Activated CD8-positive, alpha-beta T cell treated with anti-CD3 and anti-CD28 coated beads for 36 hours (primary cell): ENCODE results near the gene CACNA1S. TPM values are rescaled to one million over a fixed set of nuclear protein-coding genes. Genes with fewer than 3 reads are reported as not detected.

Experiments
- ATAC-seq: fragments of 200-7000 bp; cut with Tn5 transposase; one replicate; pipeline ENCODE4 v1.10.0; 2021; ENCODE audit warnings: mild to moderate bottlenecking, moderate library complexity
- CTCF ChIA-PET: fragments of 350-600 bp; sonication (Branson Sonifier 250); formaldehyde crosslinking; loops from one replicate; lab custom pipeline; 2021; ENCODE audit warnings: antibody characterized with exemption; lab: Charles Lee
- POLR2A ChIA-PET: fragments of 350-600 bp; sonication (Branson Sonifier 250); formaldehyde crosslinking; loops from one replicate; lab custom pipeline; 2021; ENCODE audit warnings: antibody characterized with exemption; lab: Charles Lee
- DNase-seq: peaks from one replicate; pipeline ENCODE4 v3.0.0-alpha.2; 2020
- H3K27ac Mint-ChIP-seq: one replicate; pipeline ENCODE4 v1.8.0; 2021; ENCODE audit warnings: mild to moderate bottlenecking, mixed read lengths
- H3K27me3 Mint-ChIP-seq: one replicate; pipeline ENCODE4 v1.8.0; 2021; ENCODE audit warnings: mixed read lengths
- H3K36me3 Mint-ChIP-seq: one replicate; pipeline ENCODE4 v1.8.0; 2021; ENCODE audit warnings: low read depth, mixed read lengths
- H3K4me1 Mint-ChIP-seq: one replicate; pipeline ENCODE4 v1.8.0; 2021; ENCODE audit warnings: low read depth, mixed read lengths
- H3K4me3 Mint-ChIP-seq: one replicate; pipeline ENCODE4 v1.8.0; 2021; ENCODE audit warnings: mild to moderate bottlenecking, moderate library complexity, mixed read lengths
- H3K9me3 Mint-ChIP-seq: one replicate; pipeline ENCODE4 v1.8.0; 2021; ENCODE audit warnings: mixed read lengths
- intact Hi-C: fragments of 100-400 bp; cut with micrococcal nuclease; formaldehyde crosslinking; loops from one replicate; pipeline ENCODE4 v1.10.0; 2022
- total RNA-seq, 2 experiments: library from RNA; stranded (reverse); gene quantifications; one replicate each; pipeline ENCODE4 v1.2.3, GENCODE V29; 2021
- TF ChIP-seq, protein P1 (sequence below): fragments of 200-600 bp; IDR thresholded peaks from one replicate; pipeline ENCODE4 v1.8.0; 2022; ENCODE audit warnings: antibody characterized with exemption, mild to moderate bottlenecking

CACNA1S gene
- total RNA-seq, 2 experiments from 2014 or later = not detected

DNA sequence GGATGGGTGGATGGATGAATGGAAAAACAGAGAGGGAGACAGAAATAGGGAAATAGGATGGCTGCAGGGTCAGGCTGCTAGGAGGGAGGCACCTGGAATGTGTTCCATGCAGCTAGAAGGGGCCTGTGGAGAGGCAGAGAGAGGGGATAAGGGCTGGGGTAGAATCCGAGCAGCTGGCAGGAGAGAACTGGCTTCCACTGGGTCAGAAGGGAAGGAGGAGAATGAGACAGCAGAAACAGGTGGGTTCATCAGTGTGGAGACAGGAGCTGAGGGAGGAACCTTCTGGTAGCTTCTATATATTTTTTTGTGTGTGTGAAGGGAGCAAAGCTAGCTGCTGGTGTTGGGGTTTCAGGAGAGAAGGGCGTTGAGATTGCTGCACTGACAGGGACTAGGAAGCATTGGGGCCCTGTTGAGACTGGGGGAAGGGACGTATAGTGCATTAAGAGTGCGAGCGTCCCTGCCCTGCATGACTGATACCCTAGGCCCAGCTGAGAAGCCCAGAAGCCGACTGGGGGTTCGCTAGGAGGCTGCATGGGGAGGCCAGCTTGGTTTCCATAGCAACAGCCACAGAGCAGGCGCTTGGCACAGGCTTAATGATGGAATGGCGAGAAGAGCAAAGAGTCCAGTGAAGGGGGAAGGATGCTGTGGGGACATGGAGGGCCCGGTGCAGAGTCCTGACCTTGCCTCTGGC is 73.9 kb downstream of the CACNA1S start:
- peaks cover 2% of the 10 kb centered on the region for H3K4me1 Mint-ChIP-seq
- H3K27me3 Mint-ChIP-seq = no peaks in the 10 kb centered on the region
- no peak for DNase-seq
- no peak overlapping the region for H3K4me3 Mint-ChIP-seq
- H3K27ac Mint-ChIP-seq = no peak overlapping the region
- TF ChIP-seq, protein P1, sequence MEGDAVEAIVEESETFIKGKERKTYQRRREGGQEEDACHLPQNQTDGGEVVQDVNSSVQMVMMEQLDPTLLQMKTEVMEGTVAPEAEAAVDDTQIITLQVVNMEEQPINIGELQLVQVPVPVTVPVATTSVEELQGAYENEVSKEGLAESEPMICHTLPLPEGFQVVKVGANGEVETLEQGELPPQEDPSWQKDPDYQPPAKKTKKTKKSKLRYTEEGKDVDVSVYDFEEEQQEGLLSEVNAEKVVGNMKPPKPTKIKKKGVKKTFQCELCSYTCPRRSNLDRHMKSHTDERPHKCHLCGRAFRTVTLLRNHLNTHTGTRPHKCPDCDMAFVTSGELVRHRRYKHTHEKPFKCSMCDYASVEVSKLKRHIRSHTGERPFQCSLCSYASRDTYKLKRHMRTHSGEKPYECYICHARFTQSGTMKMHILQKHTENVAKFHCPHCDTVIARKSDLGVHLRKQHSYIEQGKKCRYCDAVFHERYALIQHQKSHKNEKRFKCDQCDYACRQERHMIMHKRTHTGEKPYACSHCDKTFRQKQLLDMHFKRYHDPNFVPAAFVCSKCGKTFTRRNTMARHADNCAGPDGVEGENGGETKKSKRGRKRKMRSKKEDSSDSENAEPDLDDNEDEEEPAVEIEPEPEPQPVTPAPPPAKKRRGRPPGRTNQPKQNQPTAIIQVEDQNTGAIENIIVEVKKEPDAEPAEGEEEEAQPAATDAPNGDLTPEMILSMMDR = no peak
- ChIA-PET POLR2A (interaction anchor here (0.6 to 1.0 kb wide), 2 partner anchors 60 to 121 kb away, joined by 3 to 4 read pairs; no protein-coding TSS in a partner anchor), CTCF (interaction anchor here (1.2 to 18.3 kb wide), 5 partner anchors 12 to 76 kb away, joined by 3 to 363 read pairs (median 5); no protein-coding TSS in a partner anchor)
- intact Hi-C loops = no loop called here
- ATAC-seq = no peak
- no peaks in the 10 kb centered on the region for H3K36me3 Mint-ChIP-seq
- no peaks in the 10 kb centered on the region for H3K9me3 Mint-ChIP-seq

DNA sequence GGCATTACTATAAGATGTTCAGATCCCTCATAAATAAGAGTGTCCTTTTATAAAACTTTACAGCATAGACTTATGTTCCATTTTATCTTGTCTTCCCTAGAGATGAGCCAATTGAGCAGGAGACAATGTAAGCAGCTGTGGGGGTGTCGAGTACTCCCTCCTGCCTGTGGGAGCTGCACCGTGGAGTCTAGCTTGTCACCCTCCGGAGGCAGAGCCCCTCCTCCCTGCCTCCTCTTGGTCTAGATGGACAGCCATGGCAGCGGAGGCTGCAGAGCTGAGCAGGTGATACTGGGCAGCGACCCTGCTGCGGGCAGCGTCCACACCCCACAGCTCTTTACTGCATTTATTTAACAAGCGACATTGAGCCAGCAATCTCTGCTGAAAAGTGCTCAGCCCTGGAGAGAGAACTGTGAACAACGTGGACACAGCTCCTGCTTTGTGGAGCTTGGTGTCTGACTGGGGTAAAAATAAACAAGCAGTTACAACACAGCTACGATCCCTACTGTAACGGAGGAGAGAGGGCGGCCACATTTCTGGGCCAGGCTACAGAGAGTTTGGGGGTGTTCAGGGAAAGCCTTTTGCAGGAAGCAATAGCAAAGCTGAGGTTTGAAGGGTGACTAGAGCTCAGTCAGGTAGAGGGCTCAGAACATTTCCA is 75.9 kb downstream of the CACNA1S start:
- Mint-ChIP-seq H3K9me3 (no peaks in the 10 kb centered on the region), H3K36me3 (no peaks in the 10 kb centered on the region), H3K4me3 (no peak overlapping the region), H3K27me3 (no peaks in the 10 kb centered on the region), H3K27ac (no peak overlapping the region), H3K4me1 (no peaks in the 10 kb centered on the region)
- TF ChIP-seq, protein P1 = no peak
- ChIA-PET POLR2A (no interaction called here), CTCF (interaction anchor here (1.0 to 18.3 kb wide), 3 partner anchors 11 to 62 kb away, joined by 4 to 363 read pairs (median 22); no protein-coding TSS in a partner anchor)
- ATAC-seq (no peak), DNase-seq (no peak)
- intact Hi-C loops = no loop called here

DNA sequence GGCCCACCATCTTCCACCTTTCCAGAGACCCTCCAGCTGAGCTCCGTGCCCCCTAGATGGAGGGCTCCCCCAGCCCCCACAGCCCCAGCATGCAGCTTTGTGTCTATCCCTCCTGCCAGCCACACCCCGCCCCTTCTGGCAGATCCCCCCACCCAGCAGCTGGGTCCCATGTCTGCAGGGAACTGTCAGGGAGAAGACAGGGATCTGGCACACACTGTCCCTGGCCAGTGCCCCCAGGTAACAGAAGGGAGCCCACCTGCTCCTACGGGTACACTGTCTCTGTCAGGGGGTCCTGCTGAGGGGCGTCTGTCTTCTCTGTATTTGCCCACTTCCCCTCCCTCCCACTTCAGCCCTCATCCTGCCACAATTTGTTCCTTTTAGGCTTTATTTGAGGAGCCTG is 77.6 kb downstream of the CACNA1S start:
- intact Hi-C loops = no loop called here
- DNase-seq (no peak), ATAC-seq (no peak)
- no peaks in the 10 kb centered on the region for H3K9me3 Mint-ChIP-seq
- no peak overlapping the region for H3K4me3 Mint-ChIP-seq
- TF ChIP-seq, protein P1 = no peak
- ChIA-PET CTCF (interaction anchor here (1.2 to 18.3 kb wide), 5 partner anchors 8 to 60 kb away, joined by 3 to 363 read pairs (median 5); no protein-coding TSS in a partner anchor), POLR2A (interaction anchor here (0.6 to 1.5 kb wide), 2 partner anchors 13 to 63 kb away, joined by 3 read pairs; no protein-coding TSS in a partner anchor)
- H3K4me1 Mint-ChIP-seq = no peaks in the 10 kb centered on the region
- H3K27ac Mint-ChIP-seq = no peak overlapping the region
- no peaks in the 10 kb centered on the region for H3K36me3 Mint-ChIP-seq
- H3K27me3 Mint-ChIP-seq = no peaks in the 10 kb centered on the region

DNA sequence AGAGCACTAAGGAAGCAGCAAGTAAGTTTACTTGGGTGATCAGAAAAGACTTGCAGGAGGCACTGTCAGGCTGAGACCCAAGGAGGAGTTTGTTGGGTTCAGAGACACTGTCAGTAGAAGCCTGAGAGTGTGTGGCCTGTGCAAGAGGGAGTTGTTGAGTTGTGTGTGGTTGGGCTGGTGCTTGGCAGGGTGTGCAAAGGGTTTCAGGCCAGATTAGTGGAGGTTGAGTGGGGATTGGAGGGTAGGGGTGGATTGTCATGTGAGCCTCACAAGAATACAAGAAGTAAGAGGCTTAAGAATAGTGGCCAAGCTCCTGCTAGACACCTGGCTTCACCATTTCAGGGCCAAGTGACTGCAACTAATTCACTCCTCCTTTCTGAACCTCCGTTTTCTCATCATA is 79.8 kb downstream of the CACNA1S start:
- Mint-ChIP-seq H3K4me3 (no peak overlapping the region), H3K4me1 (peaks cover 2% of the 10 kb centered on the region), H3K9me3 (no peaks in the 10 kb centered on the region), H3K36me3 (no peaks in the 10 kb centered on the region), H3K27me3 (no peaks in the 10 kb centered on the region), H3K27ac (no peak overlapping the region)
- intact Hi-C loops = no loop called here
- CTCF ChIA-PET = interaction anchor here (2.3 kb wide), 1 partner anchor 10 kb away, joined by 6 read pairs; no protein-coding TSS in a partner anchor
- no peak for DNase-seq
- POLR2A ChIA-PET = no interaction called here
- TF ChIP-seq, protein P1 = no peak
- no peak for ATAC-seq
